Epidermal melanocyte (primary cell): ENCODE measurements around the gene PANK1.

Experiments
- DNase-seq: peaks from one replicate; pipeline ENCODE4 v3.0.0; 2011; ENCODE audit warnings: low spot score; ENCODE audit not compliant: insufficient read length

The PANK1 gene

GRCh38 chr10:89644967-89645741, at the start of gene PANK1:
Gene PANK1, minus strand, starts transcription at chr10:89645242. Its CDS starts 351 bp downstream, at chr10:89644891.
- DNase-seq: peak; percentile 63

DNA sequence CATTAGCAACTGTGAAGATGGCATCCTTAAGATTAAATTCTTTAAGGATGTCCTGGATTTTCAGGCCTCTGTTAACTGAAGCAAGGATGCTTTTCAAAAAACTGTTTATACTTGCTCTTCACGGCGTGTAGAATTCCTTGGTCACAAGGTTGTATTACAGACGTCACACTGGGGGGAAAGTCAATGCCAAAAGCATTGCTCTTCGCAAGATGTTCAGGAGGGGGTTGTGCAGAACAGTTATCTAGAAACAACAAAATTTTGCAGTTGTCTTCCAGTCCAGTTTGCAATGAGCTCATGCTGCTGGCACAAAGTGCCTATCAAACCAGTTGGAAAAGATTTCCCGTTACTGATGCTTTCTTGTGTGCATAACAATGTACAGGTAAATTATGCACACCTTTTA, 48.1 kb upstream of the PANK1 start:
- DNase-seq: no peak

GRCh38 chr10:89692416-89692815, 47.4 kb upstream of the PANK1 start:
- no peak for DNase-seq

DNA sequence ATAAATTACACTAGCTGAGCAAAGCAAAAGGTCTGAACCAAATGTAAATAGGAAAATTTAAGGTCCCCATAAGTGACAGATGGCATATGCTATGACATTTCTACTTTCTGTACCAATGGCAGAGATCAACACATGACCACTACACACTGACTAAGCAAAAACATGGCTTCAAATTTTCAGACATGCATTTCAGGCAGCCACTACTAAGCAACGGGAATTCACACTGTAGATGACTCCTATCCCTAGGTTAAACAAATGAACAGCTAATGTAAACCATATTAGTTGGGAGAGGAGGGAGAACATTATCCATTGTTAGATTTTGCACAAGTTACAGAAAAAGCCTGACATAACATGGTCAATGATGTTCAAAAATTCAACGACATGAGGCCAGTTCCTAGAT, 45.0 kb upstream of the PANK1 start:
- no peak for DNase-seq

DNA sequence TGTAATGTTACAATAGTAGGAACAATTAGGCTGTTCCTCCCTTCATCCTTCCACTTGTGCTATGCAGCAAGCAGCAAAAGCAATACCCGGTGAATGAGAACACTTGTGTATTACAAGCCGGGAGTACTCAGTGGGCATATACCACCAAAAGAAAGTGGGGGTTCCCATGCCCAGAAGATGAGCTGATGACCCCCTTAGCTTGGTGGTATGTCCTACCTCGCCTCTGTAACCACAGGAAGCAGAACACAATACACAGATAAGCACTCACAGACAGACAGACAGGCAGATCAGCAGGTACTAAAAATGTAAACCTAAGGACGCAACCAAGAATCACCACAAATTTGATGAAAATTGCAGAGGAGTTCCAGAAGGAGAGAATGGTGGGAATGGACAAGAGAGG, 40.9 kb upstream of the PANK1 start:
- DNase-seq: no peak

DNA sequence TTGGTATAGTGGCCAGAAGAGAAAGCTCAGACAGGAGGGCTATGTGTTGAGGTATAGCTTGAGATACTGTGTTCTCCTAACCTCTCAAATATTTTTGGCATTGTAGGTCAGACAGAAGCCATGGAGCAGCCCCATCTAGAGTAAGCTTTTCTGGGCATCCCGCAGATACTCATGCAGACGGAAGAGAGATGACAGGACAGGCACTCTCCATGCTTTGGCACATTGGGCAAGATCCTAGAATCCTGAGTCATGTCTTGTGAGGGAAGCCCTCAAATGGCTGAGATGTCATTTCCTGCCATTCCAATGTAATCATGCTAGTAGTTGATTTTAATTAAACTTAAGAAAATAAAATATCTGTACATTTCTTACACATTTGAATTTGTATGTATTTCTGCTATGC, 39.6 kb upstream of the PANK1 start:
- DNase-seq: no peak

DNA sequence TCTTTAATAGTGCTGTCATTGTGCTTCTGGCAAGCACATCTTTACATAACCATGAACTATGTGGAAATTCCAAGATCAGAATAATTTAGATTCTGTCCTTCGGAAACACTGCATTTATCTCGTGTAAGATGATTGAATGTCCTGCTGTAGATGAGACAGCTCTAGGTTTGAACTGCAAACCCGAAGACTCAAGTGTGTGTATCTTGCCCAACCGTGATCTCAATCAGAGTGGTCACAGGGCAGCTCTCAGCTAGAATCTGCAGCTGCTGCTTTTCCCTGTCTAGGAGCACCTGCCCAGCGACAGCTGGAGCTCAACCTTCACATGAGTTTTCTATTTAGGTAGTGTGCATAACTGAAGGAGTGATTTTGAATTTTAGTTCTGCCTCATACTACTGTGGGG, 38.8 kb upstream of the PANK1 start:
- no peak for DNase-seq

GRCh38 chr10:89679986-89680385, 34.9 kb upstream of the PANK1 start:
- no peak for DNase-seq

DNA sequence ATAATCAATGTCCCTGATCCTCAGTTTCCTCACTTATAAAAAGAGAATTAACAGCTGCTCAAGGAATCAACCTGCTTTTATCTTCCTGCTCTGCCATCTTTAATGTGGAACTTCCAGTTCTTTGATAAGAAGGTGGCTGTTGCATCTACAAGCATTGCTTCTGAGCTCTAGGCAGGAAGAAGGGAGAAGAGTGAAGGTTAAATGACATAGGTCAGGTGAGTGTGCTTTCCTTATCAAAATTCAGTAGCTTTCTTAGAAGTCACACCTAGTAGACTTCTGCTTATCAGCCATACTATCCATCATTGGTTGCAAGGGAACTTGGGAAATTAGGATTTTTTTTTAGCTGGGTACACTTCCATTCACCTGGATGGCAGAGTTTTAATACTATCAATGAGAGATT, 32.3 kb upstream of the PANK1 start:
- no peak for DNase-seq

GRCh38 chr10:89670926-89671325, 25.9 kb upstream of the PANK1 start:
- DNase-seq: no peak

DNA sequence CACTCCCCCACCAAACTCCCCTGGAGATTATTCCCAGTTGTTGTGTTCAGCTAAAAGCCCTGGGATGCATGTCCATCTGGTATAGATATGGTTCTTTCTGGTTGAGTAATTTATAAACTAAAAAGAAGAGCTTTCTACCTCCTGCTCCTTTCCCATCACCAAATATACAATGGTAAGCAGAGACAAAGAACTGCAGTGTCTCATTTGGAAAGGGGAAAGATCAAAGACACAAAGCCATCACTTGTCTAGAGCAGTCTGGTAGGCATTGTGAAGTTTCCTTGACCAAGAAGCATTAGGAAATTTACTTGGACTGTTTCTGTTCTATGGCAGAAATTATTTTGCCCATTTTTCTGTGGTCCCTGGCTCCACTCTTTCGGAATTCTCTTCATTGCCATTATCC, 24.9 kb upstream of the PANK1 start:
- no peak for DNase-seq

- no peak for DNase-seq
These were observed 23.5 kb upstream of the PANK1 start for GRCh38 chr10:89668386-89669071.

DNA sequence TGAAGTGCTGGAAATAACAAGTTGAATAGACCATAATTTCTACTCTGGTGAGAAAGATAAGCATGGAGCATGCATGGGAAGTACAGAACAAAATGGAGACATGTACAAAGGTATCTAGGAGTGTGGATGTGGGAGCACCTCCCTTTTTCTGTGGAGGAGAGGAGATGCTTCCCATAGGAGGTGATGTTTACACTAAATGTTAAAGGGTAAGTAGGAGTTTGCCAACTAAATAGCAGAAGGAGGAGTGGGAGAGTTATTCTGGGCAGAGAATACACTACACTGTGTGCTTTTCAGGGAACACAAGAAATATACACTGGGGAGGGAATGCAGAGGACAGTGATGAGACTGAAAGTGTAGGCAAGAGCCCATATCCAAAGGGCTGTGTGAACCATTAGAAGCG, 21.1 kb upstream of the PANK1 start:
- DNase-seq: no peak

DNA sequence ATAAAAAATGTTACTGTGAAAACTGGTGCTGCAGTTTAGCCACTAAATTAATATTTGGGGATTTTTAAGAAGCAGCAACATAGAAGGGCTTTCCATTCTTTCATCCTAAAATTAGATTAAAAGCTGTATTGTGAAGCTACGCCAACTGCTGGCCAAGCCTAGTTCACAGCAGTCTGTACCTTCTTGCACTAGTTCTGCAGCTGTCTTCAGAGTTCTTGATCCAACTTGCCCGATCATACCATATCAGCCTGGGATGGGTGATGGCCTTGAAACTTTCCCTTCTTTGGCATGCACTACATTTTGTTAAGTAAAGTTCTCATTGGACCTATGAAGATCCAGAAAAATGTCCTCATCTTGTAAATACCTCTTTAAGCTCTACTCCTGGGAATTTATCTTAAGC, 20.3 kb upstream of the PANK1 start:
- DNase-seq: no peak

DNA sequence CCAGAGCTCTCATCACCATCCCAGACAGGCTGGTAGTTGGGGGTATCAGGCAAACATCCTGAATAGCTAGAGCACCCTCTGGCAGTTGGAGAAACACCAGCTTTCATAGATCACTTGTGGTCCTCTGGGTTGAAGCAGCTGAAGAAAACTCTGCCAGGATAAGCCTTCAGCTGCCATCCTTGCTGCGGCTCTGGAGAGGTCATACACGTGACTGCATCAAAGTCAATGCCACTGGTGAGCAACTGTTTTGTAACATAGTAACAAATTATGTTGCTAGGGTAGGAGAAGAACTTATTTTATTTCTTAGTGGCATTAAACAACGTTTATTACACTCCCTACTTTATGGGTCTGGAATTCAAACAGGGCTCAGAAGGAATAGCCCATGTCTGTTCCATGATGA, 19.2 kb upstream of the PANK1 start:
- no peak for DNase-seq

- DNase-seq: no peak
These were observed 18.1 kb upstream of the PANK1 start for GRCh38 chr10:89663144-89663543.

GRCh38 chr10:89662596-89662995, 17.6 kb upstream of the PANK1 start:
- DNase-seq: no peak

GRCh38 chr10:89659143-89660131, 14.4 kb upstream of the PANK1 start:
- DNase-seq: no peak

DNA sequence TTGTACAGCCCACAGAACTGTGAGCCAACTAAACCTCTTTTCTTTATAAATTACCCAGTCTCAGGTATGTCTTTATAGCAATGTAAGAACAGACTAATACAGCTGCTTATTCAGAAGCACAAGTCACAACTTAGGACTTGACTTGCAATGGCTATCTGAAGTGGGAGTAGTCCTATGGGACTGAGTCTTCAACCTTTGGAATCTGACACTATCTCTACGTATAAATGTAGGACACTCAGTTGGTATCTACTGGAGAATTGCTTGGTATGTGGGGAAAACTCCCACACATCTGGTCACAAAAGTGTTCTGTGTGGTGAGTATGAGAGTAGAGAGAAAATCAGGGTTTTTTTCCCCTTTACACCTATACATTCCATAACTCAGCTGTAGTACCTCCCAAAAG, 12.3 kb upstream of the PANK1 start:
- DNase-seq: no peak

GRCh38 chr10:89655722-89656121, 10.7 kb upstream of the PANK1 start:
- no peak for DNase-seq

DNA sequence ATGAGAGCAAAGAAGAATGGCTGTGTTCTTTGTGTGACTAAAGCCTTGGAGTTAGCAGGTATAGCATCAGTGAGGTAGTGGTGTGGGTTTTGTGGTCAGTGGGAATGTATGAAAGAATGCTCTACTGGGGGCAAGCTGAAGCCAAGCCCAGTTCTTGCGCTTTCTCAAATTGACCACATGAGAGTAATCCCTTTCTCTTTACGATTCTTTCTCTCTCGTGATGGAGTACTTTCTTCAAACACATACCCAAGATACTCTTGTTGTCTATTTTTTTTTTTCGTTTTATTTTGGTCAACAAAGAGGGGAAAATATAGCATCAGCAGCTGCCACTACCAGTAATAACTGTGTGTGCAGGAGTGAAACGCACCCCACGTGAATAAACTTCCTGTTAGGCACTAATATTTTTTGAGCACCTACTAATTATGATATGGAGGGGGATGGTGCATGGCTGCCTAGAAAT, 8.4 kb upstream of the PANK1 start:
- no peak for DNase-seq
